ENCODE measurements around the gene RNF5. TPM values are rescaled to one million over a fixed set of nuclear protein-coding genes. Genes with fewer than 3 reads are reported as not detected.
A peak's percentile ranks its signal among the peaks of the same experiment; 100 is the strongest.

The RNF5 gene
- total RNA-seq, 3 donors from 2014 or later (not counting 1 experiment from before 2014, with no cell fraction given): 35.1 to 39.2 (median 36.6) TPM

- Histone ChIP-seq H3K4me3 (ENCODE audit: low read length) (no peak within 1 kb of the TSS), H3K9me3 (ENCODE audit: control insufficient read depth, insufficient read depth, low read length) (no peaks in the 10 kb centered on the region), H3K27me3 (ENCODE audit: control insufficient read depth, insufficient read depth, low read length) (no peaks in the 10 kb centered on the region), H3K4me1 (ENCODE audit: control insufficient read depth, insufficient read depth, low read length) (peaks cover 5% of the 10 kb centered on the region), H3K36me3 (ENCODE audit: control insufficient read depth, insufficient read depth, low read length) (no peaks in the 10 kb centered on the region), H3K27ac (ENCODE audit: low read length) (no peak within 1 kb of the TSS)
- Mint-ChIP-seq H3K27ac (peak within 1 kb of the TSS in 1 of 2 donors; percentile 54), H3K27me3 (ENCODE audit: low read depth in 2 of 2) (no peaks in the 10 kb centered on the region), H3K4me3 (no peak within 1 kb of the TSS), H3K36me3 (no peaks in the 10 kb centered on the region), H3K4me1 (no peaks in the 10 kb centered on the region), H3K9me3 (no peaks in the 10 kb centered on the region)
- 78% methylated on average over 20 of the region's 20 CpGs for WGBS (ENCODE audit: insufficient coverage)
- DNase-seq (no peak), ATAC-seq (no peak)
- intact Hi-C loops (cut with micrococcal nuclease): no loop called here
- TF ChIP-seq CTCF (IDR thresholded peaks at IDR 0.05): no peak
Observed at GRCh38 chr6:32223258-32224235, 45.3 kb downstream of the RNF5 start, which contains the start of gene NOTCH4. NOTCH4 (minus strand) TSS chr6:32224067; CDS start chr6:32223928, 139 bp downstream.

DNA sequence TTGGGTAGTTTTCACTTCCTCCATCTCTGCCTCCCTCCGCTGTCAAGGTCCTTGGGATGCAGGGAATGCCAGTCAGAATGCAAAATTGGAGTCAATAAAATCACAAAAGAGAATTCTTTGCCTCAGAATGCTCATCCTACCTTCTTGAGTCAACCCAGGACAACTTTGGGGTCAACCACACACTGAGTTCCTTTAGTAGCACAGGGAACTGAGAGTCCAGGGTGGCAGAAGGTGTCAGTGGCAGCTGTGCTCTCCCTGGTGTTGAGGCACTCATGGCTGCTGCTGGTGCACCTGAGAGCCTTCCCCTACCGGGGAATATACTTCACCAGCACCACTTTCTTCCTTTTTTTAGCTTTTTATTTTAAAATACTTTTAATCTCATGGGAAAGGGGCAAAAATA lies 46.5 kb downstream of the RNF5 start:
- Histone ChIP-seq H3K27ac (ENCODE audit: low read length) (no peak overlapping the region), H3K4me1 (ENCODE audit: control insufficient read depth, insufficient read depth, low read length) (peaks cover 5% of the 10 kb centered on the region), H3K36me3 (ENCODE audit: control insufficient read depth, insufficient read depth, low read length) (no peaks in the 10 kb centered on the region), H3K9me3 (ENCODE audit: control insufficient read depth, insufficient read depth, low read length) (no peaks in the 10 kb centered on the region), H3K4me3 (ENCODE audit: low read length) (no peak overlapping the region), H3K27me3 (ENCODE audit: control insufficient read depth, insufficient read depth, low read length) (no peaks in the 10 kb centered on the region)
- H3K27me3 Mint-ChIP-seq (ENCODE audit: low read depth in 2 of 2): no peaks in the 10 kb centered on the region
- DNase-seq (no peak), ATAC-seq (no peak)
- peaks cover 0 to 3% of the 10 kb centered on the region in 2 donors for H3K4me1 Mint-ChIP-seq
- no peaks in the 10 kb centered on the region for H3K36me3 Mint-ChIP-seq
- intact Hi-C loops (cut with micrococcal nuclease): no loop called here
- TF ChIP-seq CTCF (IDR thresholded peaks at IDR 0.05): no peak
- H3K4me3 Mint-ChIP-seq: no peak overlapping the region
- H3K9me3 Mint-ChIP-seq: no peaks in the 10 kb centered on the region
- no peak overlapping the region for H3K27ac Mint-ChIP-seq
- 54% methylated on average over 2 of the region's 2 CpGs for WGBS (ENCODE audit: insufficient coverage)

DNA sequence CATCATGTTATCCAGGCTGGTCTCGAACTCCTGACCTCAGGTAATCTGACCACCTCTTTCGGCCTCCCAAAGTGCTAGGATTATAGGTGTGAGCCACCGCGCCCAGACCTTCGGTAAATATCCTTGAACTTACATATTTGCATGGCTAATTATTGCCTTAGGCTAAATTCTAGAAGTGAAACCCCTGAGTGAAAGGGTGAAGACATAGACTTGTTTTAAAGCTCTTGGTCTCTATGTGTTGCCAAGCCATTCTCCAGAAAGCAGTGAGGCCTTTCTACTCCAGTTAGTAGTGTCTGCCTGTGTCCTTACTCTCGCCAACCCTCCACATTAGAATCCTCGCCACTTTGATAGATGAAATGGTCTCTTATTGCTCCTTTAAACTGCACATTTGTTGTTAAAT lies 48.2 kb downstream of the RNF5 start:
- no peak for TF ChIP-seq CTCF (IDR thresholded peaks at IDR 0.05)
- no peaks in the 10 kb centered on the region for H3K36me3 ChIP-seq (ENCODE audit: control insufficient read depth, insufficient read depth, low read length)
- WGBS (ENCODE audit: insufficient coverage): 83% methylated on average over 7 of the region's 7 CpGs
- Mint-ChIP-seq H3K4me1 (peaks cover 0 to 3% of the 10 kb centered on the region in 2 donors), H3K27ac (no peak overlapping the region), H3K27me3 (ENCODE audit: low read depth in 2 of 2) (no peaks in the 10 kb centered on the region), H3K36me3 (no peaks in the 10 kb centered on the region), H3K9me3 (no peaks in the 10 kb centered on the region), H3K4me3 (no peak overlapping the region)
- H3K9me3 ChIP-seq (ENCODE audit: control insufficient read depth, insufficient read depth, low read length): no peaks in the 10 kb centered on the region
- ATAC-seq (no peak), DNase-seq (no peak)
- H3K4me1 ChIP-seq (ENCODE audit: control insufficient read depth, insufficient read depth, low read length): peaks cover 5% of the 10 kb centered on the region
- H3K4me3 ChIP-seq (ENCODE audit: low read length): no peak overlapping the region
- no peak overlapping the region for H3K27ac ChIP-seq (ENCODE audit: low read length)
- intact Hi-C loops (cut with micrococcal nuclease): no loop called here
- H3K27me3 ChIP-seq (ENCODE audit: control insufficient read depth, insufficient read depth, low read length): no peaks in the 10 kb centered on the region

Other genes with a start within 250 kb of the RNF5 start
- gene CFB, start 232.3 kb upstream of the RNF5 start, total RNA-seq: under 1 TPM in 1 of 3 donors, not detected in 2; 0.45 TPM
- 10 to 100 TPM; 52.6 to 62.3 (median 56.3) TPM for gene NELFE, start 219.4 kb upstream of the RNF5 start, total RNA-seq
- 100 to 1,000 TPM; 119 to 184 (median 151) TPM for gene SKIC2, start 219.2 kb upstream of the RNF5 start, total RNA-seq
- 10 to 100 TPM; 37.9 to 54.3 (median 49.0) TPM for gene DXO, start 206.3 kb upstream of the RNF5 start, total RNA-seq
- 1 to 10 TPM; 5.0 to 8.2 (median 5.4) TPM for gene C4A, start 196.3 kb upstream of the RNF5 start, total RNA-seq
- gene C4B, start 163.6 kb upstream of the RNF5 start, total RNA-seq: 1 to 10 TPM; 4.0 to 5.1 (median 4.6) TPM
- under 1 TPM in 2 of 3 donors, not detected in 1; 0.28 to 0.43 TPM for gene CYP21A2, start 140.0 kb upstream of the RNF5 start, total RNA-seq
- 10 to 100 TPM; 11.7 to 15.2 (median 13.5) TPM for gene TNXB, start 69.1 kb upstream of the RNF5 start, total RNA-seq
- 100 to 1,000 TPM; 157 to 187 (median 178) TPM for gene ATF6B, start 50.2 kb upstream of the RNF5 start, total RNA-seq
- 1 to 10 TPM; 1.8 to 3.2 (median 2.4) TPM for gene FKBPL, start 48.1 kb upstream of the RNF5 start, total RNA-seq
- gene PRRT1, start 26.5 kb upstream of the RNF5 start, total RNA-seq: under 1 TPM; 0.38 to 0.63 (median 0.54) TPM
- 10 to 100 TPM; 16.3 to 28.3 (median 19.0) TPM for gene PPT2, start 24.3 kb upstream of the RNF5 start, total RNA-seq
- gene EGFL8, start 13.8 kb upstream of the RNF5 start, total RNA-seq: 10 to 100 TPM; 18.2 to 22.9 (median 20.1) TPM
- 10 to 100 TPM; 29.5 to 31.9 (median 31.2) TPM for gene AGPAT1, start 2.3 kb upstream of the RNF5 start, total RNA-seq
- gene AGER, start 5.8 kb downstream of the RNF5 start, total RNA-seq: 10 to 100 TPM; 19.0 to 25.1 (median 22.9) TPM
- gene PBX2, start 11.8 kb downstream of the RNF5 start, total RNA-seq: 100 to 1,000 TPM; 111 to 116 (median 112) TPM
- 100 to 1,000 TPM; 216 to 240 (median 221) TPM for gene GPSM3, start 14.2 kb downstream of the RNF5 start, total RNA-seq
- 1 to 10 TPM; 2.6 to 4.8 (median 2.7) TPM for gene NOTCH4, start 45.7 kb downstream of the RNF5 start, total RNA-seq
- gene TSBP1, start 193.5 kb downstream of the RNF5 start, total RNA-seq: not detected
- gene BTNL2, start 228.8 kb downstream of the RNF5 start, total RNA-seq: not detected

All from natural killer cell (primary cell).